GM23338 (cell line): ENCODE results near the gene ZCCHC14. TPM values are rescaled to one million over a fixed set of nuclear protein-coding genes. Genes with fewer than 3 reads are reported as not detected.

ENCODE experiments used
- ATAC-seq: fragments of 200-7000 bp; cut with Tn5 transposase; 3 replicates; pipeline ENCODE4 v1.9.1; 2020
- DNase-seq: peaks from one replicate; pipeline ENCODE4 v3.0.0-alpha.2; 2015; ENCODE audit warnings: low spot score
- H2AFZ ChIP-seq: fragments of 200-600 bp; sonication (generic); 2 replicates; pipeline ENCODE4 v1.8.0; 2016; ENCODE audit warnings: antibody characterized with exemption, mild to moderate bottlenecking, moderate library complexity
- H3F3A ChIP-seq: fragments of 200-600 bp; sonication (generic); replicated peaks from 2 replicates; pipeline ENCODE4 v1.8.0; 2017; ENCODE audit warnings: antibody characterized with exemption, mixed run types, low read depth
- H3K27ac ChIP-seq: fragments of 200-600 bp; sonication (generic); 2 replicates; pipeline ENCODE4 v1.6.1; 2016; ENCODE audit warnings: low read depth
- H3K27me3 ChIP-seq: fragments of 200-600 bp; sonication (generic); 2 replicates; pipeline ENCODE4 v1.8.0; 2016; ENCODE audit warnings: mild to moderate bottlenecking, mixed run types, moderate library complexity; ENCODE audit not compliant: insufficient read depth
- H3K36me3 ChIP-seq: fragments of 200-600 bp; sonication (generic); 2 replicates; pipeline ENCODE4 v1.8.0; 2016; ENCODE audit warnings: mild to moderate bottlenecking; ENCODE audit not compliant: insufficient read depth
- H3K4me1 ChIP-seq: fragments of 200-600 bp; sonication (generic); 2 replicates; pipeline ENCODE4 v1.8.0; 2016; ENCODE audit warnings: mild to moderate bottlenecking, moderate library complexity; ENCODE audit not compliant: insufficient read depth
- H3K4me2 ChIP-seq: fragments of 200-600 bp; sonication (generic); 2 replicates; pipeline ENCODE4 v1.7.1; 2017; ENCODE audit warnings: mixed run types
- H3K4me3 ChIP-seq: fragments of 200-600 bp; sonication (generic); 2 replicates; pipeline ENCODE4 v1.6.1; 2016; ENCODE audit warnings: mixed run types
- H3K79me2 ChIP-seq: fragments of 200-600 bp; sonication (generic); replicated peaks from 2 replicates; pipeline ENCODE4 v1.8.0; 2017; ENCODE audit warnings: mild to moderate bottlenecking; ENCODE audit not compliant: insufficient read depth
- H3K9me2 ChIP-seq: fragments of 200-600 bp; sonication (generic); 2 replicates; pipeline ENCODE4 v1.8.0; 2017; ENCODE audit not compliant: insufficient read depth
- H4K20me1 ChIP-seq: fragments of 200-600 bp; sonication (generic); replicated peaks from 2 replicates; pipeline ENCODE4 v1.8.0; 2017; ENCODE audit warnings: mild to moderate bottlenecking; ENCODE audit not compliant: insufficient read depth
- H3K27ac Mint-ChIP-seq: 2 replicates; pipeline ENCODE4 v1.8.0; 2020; ENCODE audit warnings: inconsistent platforms, mild to moderate bottlenecking, moderate library complexity, mixed read lengths
- H3K27me3 Mint-ChIP-seq: 3 replicates; pipeline ENCODE4 v1.8.0; 2022; ENCODE audit warnings: low read depth, mild to moderate bottlenecking, moderate library complexity, mixed read lengths, inconsistent platforms; ENCODE audit not compliant: insufficient read depth, poor library complexity
- H3K36me3 Mint-ChIP-seq: 3 replicates; pipeline ENCODE4 v1.8.0; 2021; ENCODE audit warnings: low read depth, mild to moderate bottlenecking, inconsistent platforms, moderate library complexity, mixed read lengths
- H3K4me1 Mint-ChIP-seq: 3 replicates; pipeline ENCODE4 v1.8.0; 2020; ENCODE audit warnings: mild to moderate bottlenecking, inconsistent platforms, mixed read lengths
- H3K4me3 Mint-ChIP-seq: 3 replicates; pipeline ENCODE4 v1.8.0; 2021; ENCODE audit warnings: moderate library complexity, mild to moderate bottlenecking, inconsistent platforms, mixed read lengths
- H3K9me3 Mint-ChIP-seq: 3 replicates; pipeline ENCODE4 v1.8.0; 2020; ENCODE audit warnings: moderate library complexity, mild to moderate bottlenecking, inconsistent platforms, mixed read lengths
- EZH2phosphoT487 ChIP-seq: fragments of 200-600 bp; sonication (generic); IDR thresholded peaks from one replicate; pipeline ENCODE4 v1.8.1; 2018; ENCODE audit warnings: antibody characterized with exemption; ENCODE audit not compliant: unreplicated experiment
- JUNB ChIP-seq: IDR thresholded peaks from one replicate; pipeline ENCODE4 v1.6.1; 2016; ENCODE audit warnings: antibody characterized with exemption; ENCODE audit not compliant: unreplicated experiment
- NANOG ChIP-seq: IDR thresholded peaks from 2 replicates; pipeline ENCODE4 v1.6.1; 2016; ENCODE audit warnings: antibody characterized with exemption, borderline replicate concordance
- POLR2AphosphoS5 ChIP-seq: IDR thresholded peaks from 2 replicates; pipeline ENCODE4 v1.6.1; 2016; ENCODE audit warnings: antibody characterized with exemption, low read depth
- STAT1 ChIP-seq: IDR thresholded peaks from one replicate; pipeline ENCODE4 v1.6.1; 2016; ENCODE audit warnings: antibody characterized with exemption; ENCODE audit not compliant: unreplicated experiment
- ZNF114 ChIP-seq: fragments of 250-450 bp; sonication (Bioruptor Pico); IDR thresholded peaks from 2 replicates; pipeline ENCODE4 v1.5.0; 2020; ENCODE audit warnings: mild to moderate bottlenecking, moderate library complexity
- ZNF462 ChIP-seq: fragments of 250-450 bp; sonication (Bioruptor Pico); IDR thresholded peaks from 2 replicates; pipeline ENCODE4 v1.5.0; 2020; ENCODE audit warnings: mild to moderate bottlenecking, moderate library complexity
- polyA plus RNA-seq: library from polyadenylated mRNA; unstranded; fragments of >200 nt; fragmentation: Nextera tagmentation; extraction: Ambion mirVana; gene quantifications from 2 replicates; pipeline ENCODE4 v1.2.1, GENCODE V29; 2016
- total RNA-seq: library from RNA; depleted of rRNA; stranded (reverse); fragments of >200 nt; shearing (Covaris generic); gene quantifications from 2 replicates; pipeline ENCODE4 v1.2.3, GENCODE V29; 2014
- TF ChIP-seq, protein P1 (sequence below): IDR thresholded peaks from 2 replicates; pipeline ENCODE4 v1.6.1; 2016; ENCODE audit warnings: antibody characterized with exemption
- TF ChIP-seq, protein P2 (sequence below), 2 experiments: fragments of 200-600 bp in 1 of 2; sonication (generic) in 1 of 2; conservative IDR thresholded peaks; 2 replicates each; pipeline versions ENCODE4 v1.5.1 to v1.6.1; 2016 to 2017; ENCODE audit warnings: antibody characterized with exemption in 2 of 2, low read depth in 2 of 2, mild to moderate bottlenecking in 2 of 2, moderate library complexity in 1 of 2
- TF ChIP-seq, protein P3 (sequence below): IDR thresholded peaks from one replicate; pipeline ENCODE4 v1.6.1; 2018; ENCODE audit warnings: antibody characterized with exemption; ENCODE audit not compliant: unreplicated experiment

ZCCHC14 gene
- total and polyA plus RNA-seq, 2 experiments from 2014 or later = 6.8 to 22.4 TPM

- Histone ChIP-seq H3K4me2 (no peak overlapping the region), H3K27ac (no peak overlapping the region), H4K20me1 (peaks cover 4% of the 10 kb centered on the region; the same call in 1 of the 2 replicates), H3K79me2 (peaks cover 36% of the 10 kb centered on the region), H3K4me1 (no peaks in the 10 kb centered on the region), H3K4me3 (no peak overlapping the region), H2AFZ (no peak overlapping the region), H3K9me2 (no peaks in the 10 kb centered on the region; the same call in 1 of the 2 replicates), H3K27me3 (no peaks in the 10 kb centered on the region), H3K36me3 (peaks cover 21% of the 10 kb centered on the region), H3F3A (no peaks in the 10 kb centered on the region)
- H3K36me3 Mint-ChIP-seq = peaks cover 63% of the 10 kb centered on the region
- TF ChIP-seq STAT1 = no peak
- TF ChIP-seq ZNF114 (CRISPR knock-in tag) = no peak
- TF ChIP-seq, protein P1, sequence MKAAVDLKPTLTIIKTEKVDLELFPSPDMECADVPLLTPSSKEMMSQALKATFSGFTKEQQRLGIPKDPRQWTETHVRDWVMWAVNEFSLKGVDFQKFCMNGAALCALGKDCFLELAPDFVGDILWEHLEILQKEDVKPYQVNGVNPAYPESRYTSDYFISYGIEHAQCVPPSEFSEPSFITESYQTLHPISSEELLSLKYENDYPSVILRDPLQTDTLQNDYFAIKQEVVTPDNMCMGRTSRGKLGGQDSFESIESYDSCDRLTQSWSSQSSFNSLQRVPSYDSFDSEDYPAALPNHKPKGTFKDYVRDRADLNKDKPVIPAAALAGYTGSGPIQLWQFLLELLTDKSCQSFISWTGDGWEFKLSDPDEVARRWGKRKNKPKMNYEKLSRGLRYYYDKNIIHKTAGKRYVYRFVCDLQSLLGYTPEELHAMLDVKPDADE = no peak
- no peak for TF ChIP-seq POLR2AphosphoS5
- TF ChIP-seq, protein P2, sequence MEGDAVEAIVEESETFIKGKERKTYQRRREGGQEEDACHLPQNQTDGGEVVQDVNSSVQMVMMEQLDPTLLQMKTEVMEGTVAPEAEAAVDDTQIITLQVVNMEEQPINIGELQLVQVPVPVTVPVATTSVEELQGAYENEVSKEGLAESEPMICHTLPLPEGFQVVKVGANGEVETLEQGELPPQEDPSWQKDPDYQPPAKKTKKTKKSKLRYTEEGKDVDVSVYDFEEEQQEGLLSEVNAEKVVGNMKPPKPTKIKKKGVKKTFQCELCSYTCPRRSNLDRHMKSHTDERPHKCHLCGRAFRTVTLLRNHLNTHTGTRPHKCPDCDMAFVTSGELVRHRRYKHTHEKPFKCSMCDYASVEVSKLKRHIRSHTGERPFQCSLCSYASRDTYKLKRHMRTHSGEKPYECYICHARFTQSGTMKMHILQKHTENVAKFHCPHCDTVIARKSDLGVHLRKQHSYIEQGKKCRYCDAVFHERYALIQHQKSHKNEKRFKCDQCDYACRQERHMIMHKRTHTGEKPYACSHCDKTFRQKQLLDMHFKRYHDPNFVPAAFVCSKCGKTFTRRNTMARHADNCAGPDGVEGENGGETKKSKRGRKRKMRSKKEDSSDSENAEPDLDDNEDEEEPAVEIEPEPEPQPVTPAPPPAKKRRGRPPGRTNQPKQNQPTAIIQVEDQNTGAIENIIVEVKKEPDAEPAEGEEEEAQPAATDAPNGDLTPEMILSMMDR (conservative IDR thresholded peaks at IDR 0.05; ENCODE audit: low read depth in 2 of 2) = no peak
- TF ChIP-seq JUNB = no peak
- TF ChIP-seq, protein P3, sequence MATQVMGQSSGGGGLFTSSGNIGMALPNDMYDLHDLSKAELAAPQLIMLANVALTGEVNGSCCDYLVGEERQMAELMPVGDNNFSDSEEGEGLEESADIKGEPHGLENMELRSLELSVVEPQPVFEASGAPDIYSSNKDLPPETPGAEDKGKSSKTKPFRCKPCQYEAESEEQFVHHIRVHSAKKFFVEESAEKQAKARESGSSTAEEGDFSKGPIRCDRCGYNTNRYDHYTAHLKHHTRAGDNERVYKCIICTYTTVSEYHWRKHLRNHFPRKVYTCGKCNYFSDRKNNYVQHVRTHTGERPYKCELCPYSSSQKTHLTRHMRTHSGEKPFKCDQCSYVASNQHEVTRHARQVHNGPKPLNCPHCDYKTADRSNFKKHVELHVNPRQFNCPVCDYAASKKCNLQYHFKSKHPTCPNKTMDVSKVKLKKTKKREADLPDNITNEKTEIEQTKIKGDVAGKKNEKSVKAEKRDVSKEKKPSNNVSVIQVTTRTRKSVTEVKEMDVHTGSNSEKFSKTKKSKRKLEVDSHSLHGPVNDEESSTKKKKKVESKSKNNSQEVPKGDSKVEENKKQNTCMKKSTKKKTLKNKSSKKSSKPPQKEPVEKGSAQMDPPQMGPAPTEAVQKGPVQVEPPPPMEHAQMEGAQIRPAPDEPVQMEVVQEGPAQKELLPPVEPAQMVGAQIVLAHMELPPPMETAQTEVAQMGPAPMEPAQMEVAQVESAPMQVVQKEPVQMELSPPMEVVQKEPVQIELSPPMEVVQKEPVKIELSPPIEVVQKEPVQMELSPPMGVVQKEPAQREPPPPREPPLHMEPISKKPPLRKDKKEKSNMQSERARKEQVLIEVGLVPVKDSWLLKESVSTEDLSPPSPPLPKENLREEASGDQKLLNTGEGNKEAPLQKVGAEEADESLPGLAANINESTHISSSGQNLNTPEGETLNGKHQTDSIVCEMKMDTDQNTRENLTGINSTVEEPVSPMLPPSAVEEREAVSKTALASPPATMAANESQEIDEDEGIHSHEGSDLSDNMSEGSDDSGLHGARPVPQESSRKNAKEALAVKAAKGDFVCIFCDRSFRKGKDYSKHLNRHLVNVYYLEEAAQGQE = no peak
- no peak for TF ChIP-seq ZNF462 (CRISPR knock-in tag)
- TF ChIP-seq EZH2phosphoT487 = no peak
- TF ChIP-seq NANOG = no peak
- ATAC-seq (no peak), DNase-seq (no peak)
- no peak overlapping the region for H3K27ac Mint-ChIP-seq
- peaks cover 3% of the 10 kb centered on the region for H3K27me3 Mint-ChIP-seq
- H3K4me1 Mint-ChIP-seq = peaks cover 7% of the 10 kb centered on the region
- no peak overlapping the region for H3K4me3 Mint-ChIP-seq
- H3K9me3 Mint-ChIP-seq = peaks cover 18% of the 10 kb centered on the region; the same call in 2 of the 3 replicates
Measured at GRCh38 chr16:87443016-87443415, 49.8 kb downstream of the ZCCHC14 start.
